HG02870 (cell line): ENCODE measurements around the gene RAB31.

Source experiments
- ATAC-seq: cut with Tn5 transposase; IDR thresholded peaks from one replicate; pipeline ENCODE4 v1.9.1; 2021; ENCODE audit warnings: mild to moderate bottlenecking, moderate library complexity; ENCODE audit not compliant: unreplicated experiment

The RAB31 gene

GRCh38 chr18:9906481-9906880 is 198.4 kb downstream of the RAB31 start:
- ATAC-seq = no peak

- no peak for ATAC-seq
These were observed 199.8 kb downstream of the RAB31 start for GRCh38 chr18:9907867-9908266.

GRCh38 chr18:9910071-9910470 is 202.0 kb downstream of the RAB31 start:
- no peak for ATAC-seq

GRCh38 chr18:9910661-9911060 is 202.6 kb downstream of the RAB31 start:
- no peak for ATAC-seq

GRCh38 chr18:9911226-9911625 is 203.1 kb downstream of the RAB31 start:
- ATAC-seq = no peak
